Esophagus muscularis mucosa (tissue), 2 donors: Measurements from ENCODE around the gene GSTM2.
"Not testable (repeated sequence)": the region's sequence is repeated elsewhere in the genome, so short reads cannot be mapped to it uniquely, and the experiment has no call there.

Source experiments
- POLR2A ChIP-seq: fragments of 450-650 bp; IDR thresholded peaks from one replicate; pipeline ENCODE4 v1.6.1; 2017; ENCODE audit warnings: antibody characterized with exemption, moderate library complexity, mild to moderate bottlenecking, low read depth
- POLR2AphosphoS5 ChIP-seq, 2 donors: sonication (generic); formaldehyde crosslinking; IDR thresholded peaks; one replicate each; pipeline ENCODE4 v1.6.1; 2017; ENCODE audit warnings: antibody characterized with exemption in 2 of 2

DNA sequence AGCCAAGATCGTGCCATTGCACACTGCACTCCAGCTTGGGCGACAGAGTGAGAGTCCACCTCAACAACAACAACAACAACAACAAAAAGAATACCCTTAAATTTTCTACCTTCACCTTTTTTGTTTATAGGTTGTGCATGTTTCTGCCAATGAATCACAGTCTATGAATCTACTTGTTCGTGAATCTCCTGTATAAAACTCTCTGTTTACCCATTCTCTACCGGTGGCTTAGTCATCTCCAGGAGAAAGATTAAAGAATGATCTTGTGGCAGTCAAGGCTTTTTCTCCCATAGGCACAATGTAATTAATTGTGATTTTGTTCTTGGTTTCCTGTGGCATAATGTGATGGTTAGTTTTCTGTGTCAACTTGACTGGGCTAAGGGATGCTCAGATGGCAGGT lies 30.0 kb downstream of the GSTM2 start:
- not testable (repeated sequence) for TF ChIP-seq POLR2AphosphoS5 (IDR thresholded peaks at IDR 0.05); POLR2A
